Esophagus squamous epithelium (tissue), 4 donors: ENCODE results near the gene CDC23.

Experiments
- CTCF ChIP-seq, 6 experiments: fragments of 450-650 bp in 4 of 6; fragments of 200-600 bp in 2 of 6; sonication (generic) in 2 of 6; IDR thresholded peaks; one replicate each; pipeline ENCODE4 v1.5.1; 2016 to 2019; ENCODE audit warnings: antibody characterized with exemption in 6 of 6, mild to moderate bottlenecking in 4 of 6, moderate library complexity in 4 of 6
- POLR2A ChIP-seq, 4 donors: fragments of 450-650 bp; IDR thresholded peaks; one replicate each; pipeline ENCODE4 v1.6.1; 2017; ENCODE audit warnings: antibody characterized with exemption in 4 of 4, mild to moderate bottlenecking in 4 of 4, moderate library complexity in 3 of 4

- TF ChIP-seq CTCF (IDR thresholded peaks at IDR 0.05) (no peak), POLR2A (IDR thresholded peaks at IDR 0.05) (no peak)
Observed at GRCh38 chr5:138148811-138149210, 64.3 kb downstream of the CDC23 start.
